ENCODE data around the gene KCNQ4.

DNA sequence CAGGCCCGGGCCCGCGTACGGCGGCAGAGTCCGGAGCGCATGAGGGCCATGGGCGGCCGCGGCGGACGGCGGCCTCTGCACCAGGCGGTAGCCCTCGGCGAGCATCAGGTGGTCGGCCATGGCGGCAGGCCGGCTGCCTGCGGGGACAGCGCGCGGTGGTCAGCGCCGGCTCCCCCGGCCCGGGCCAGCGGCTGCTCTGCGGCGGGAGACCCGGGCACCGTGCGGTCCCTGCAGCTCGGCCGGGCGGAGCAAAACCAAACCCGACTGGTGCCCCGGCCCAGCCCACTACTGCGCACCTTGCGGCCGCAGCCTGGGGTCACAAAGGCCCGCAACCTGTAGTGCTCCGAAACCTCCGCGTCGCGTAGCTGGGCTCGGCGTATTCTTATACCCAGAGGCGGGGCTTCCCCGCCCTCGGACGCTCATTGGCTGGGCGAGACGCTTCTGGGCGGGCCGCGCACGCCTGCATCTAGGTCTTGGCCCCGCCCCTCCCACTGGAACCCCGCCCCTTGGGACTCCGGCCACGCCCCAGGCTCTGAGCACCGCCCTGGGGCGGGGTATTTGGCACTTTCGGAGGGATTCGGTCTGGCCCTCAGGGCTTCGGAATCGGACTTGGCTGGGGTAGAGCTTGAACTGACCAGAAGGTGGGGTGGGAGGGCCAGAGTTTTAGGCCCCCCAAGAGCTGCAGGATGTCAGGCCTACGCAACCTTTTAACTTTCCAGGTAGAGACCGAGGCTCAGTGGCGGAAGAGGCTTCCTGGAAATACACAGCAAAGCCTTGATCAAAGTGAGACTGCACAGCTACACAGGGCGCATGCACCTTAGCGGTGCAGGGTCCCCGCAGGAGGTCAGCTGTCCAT, 78.6 kb downstream of the KCNQ4 start, which contains the start of gene CITED4:
- TF ChIP-seq POLR2A (IDR thresholded peaks at IDR 0.05) (peak in 1 of 2 donors; percentile 90), POLR2AphosphoS5 (IDR thresholded peaks at IDR 0.05) (peak in 2 of 3 donors; percentile 62 to 93)
- TF ChIP-seq, protein P1, sequence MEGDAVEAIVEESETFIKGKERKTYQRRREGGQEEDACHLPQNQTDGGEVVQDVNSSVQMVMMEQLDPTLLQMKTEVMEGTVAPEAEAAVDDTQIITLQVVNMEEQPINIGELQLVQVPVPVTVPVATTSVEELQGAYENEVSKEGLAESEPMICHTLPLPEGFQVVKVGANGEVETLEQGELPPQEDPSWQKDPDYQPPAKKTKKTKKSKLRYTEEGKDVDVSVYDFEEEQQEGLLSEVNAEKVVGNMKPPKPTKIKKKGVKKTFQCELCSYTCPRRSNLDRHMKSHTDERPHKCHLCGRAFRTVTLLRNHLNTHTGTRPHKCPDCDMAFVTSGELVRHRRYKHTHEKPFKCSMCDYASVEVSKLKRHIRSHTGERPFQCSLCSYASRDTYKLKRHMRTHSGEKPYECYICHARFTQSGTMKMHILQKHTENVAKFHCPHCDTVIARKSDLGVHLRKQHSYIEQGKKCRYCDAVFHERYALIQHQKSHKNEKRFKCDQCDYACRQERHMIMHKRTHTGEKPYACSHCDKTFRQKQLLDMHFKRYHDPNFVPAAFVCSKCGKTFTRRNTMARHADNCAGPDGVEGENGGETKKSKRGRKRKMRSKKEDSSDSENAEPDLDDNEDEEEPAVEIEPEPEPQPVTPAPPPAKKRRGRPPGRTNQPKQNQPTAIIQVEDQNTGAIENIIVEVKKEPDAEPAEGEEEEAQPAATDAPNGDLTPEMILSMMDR (IDR thresholded peaks at IDR 0.05): no peak
